ENCODE measurements around the gene GIT2.
"Not testable (repeated sequence)": the region's sequence is repeated elsewhere in the genome, so short reads cannot be mapped to it uniquely, and the experiment has no call there.

The GIT2 gene

GRCh38 chr12:110023059-110023980 lies 27.2 kb upstream of the GIT2 start:
- no peaks in the 10 kb centered on the region for H3K9me3 ChIP-seq (ENCODE audit: control insufficient read depth, insufficient read depth, low read depth, low read length)
- no peaks in the 10 kb centered on the region for H3K27me3 ChIP-seq (ENCODE audit: control insufficient read depth, insufficient read depth, low read length)
- peaks cover 10% of the 10 kb centered on the region; the same call in 1 of the 2 replicates for H3K4me1 ChIP-seq (ENCODE audit: control insufficient read depth, insufficient read depth, low read length)
- H3K36me3 ChIP-seq (ENCODE audit: control insufficient read depth, insufficient read depth, low read length) = peaks cover 27% of the 10 kb centered on the region
- H3K9ac ChIP-seq (ENCODE audit: low read length) = no peak overlapping the region
- H3K27ac ChIP-seq (ENCODE audit: low read depth, low read length) = no peak overlapping the region
- no peak overlapping the region for H3K4me3 ChIP-seq (ENCODE audit: low read depth, low read length)

GRCh38 chr12:110020956-110021355 lies 24.8 kb upstream of the GIT2 start:
- no peak overlapping the region for H3K27ac ChIP-seq (ENCODE audit: low read depth, low read length)
- H3K4me1 ChIP-seq (ENCODE audit: control insufficient read depth, insufficient read depth, low read length) = peaks cover 10% of the 10 kb centered on the region; the same call in 1 of the 2 replicates
- H3K9me3 ChIP-seq (ENCODE audit: control insufficient read depth, insufficient read depth, low read depth, low read length) = no peaks in the 10 kb centered on the region
- H3K36me3 ChIP-seq (ENCODE audit: control insufficient read depth, insufficient read depth, low read length) = peaks cover 23% of the 10 kb centered on the region
- H3K27me3 ChIP-seq (ENCODE audit: control insufficient read depth, insufficient read depth, low read length) = no peaks in the 10 kb centered on the region
- H3K4me3 ChIP-seq (ENCODE audit: low read depth, low read length) = no peak overlapping the region
- no peak overlapping the region for H3K9ac ChIP-seq (ENCODE audit: low read length)

- Histone ChIP-seq H3K27ac (ENCODE audit: low read depth, low read length) (no peak overlapping the region), H3K9ac (ENCODE audit: low read length) (no peak overlapping the region), H3K27me3 (ENCODE audit: control insufficient read depth, insufficient read depth, low read length) (no peaks in the 10 kb centered on the region), H3K4me3 (ENCODE audit: low read depth, low read length) (no peak overlapping the region), H3K4me1 (ENCODE audit: control insufficient read depth, insufficient read depth, low read length) (no peaks in the 10 kb centered on the region), H3K9me3 (ENCODE audit: control insufficient read depth, insufficient read depth, low read depth, low read length) (no peaks in the 10 kb centered on the region), H3K36me3 (ENCODE audit: control insufficient read depth, insufficient read depth, low read length) (peaks cover 33% of the 10 kb centered on the region)
These were observed 19.0 kb upstream of the GIT2 start for GRCh38 chr12:110015132-110015531.

- no peak overlapping the region for H3K27ac ChIP-seq (ENCODE audit: low read depth, low read length)
- H3K9ac ChIP-seq (ENCODE audit: low read length) = no peak overlapping the region
- H3K4me3 ChIP-seq (ENCODE audit: low read depth, low read length) = no peak overlapping the region
- peaks cover 14% of the 10 kb centered on the region; the same call in 1 of the 2 replicates for H3K36me3 ChIP-seq (ENCODE audit: control insufficient read depth, insufficient read depth, low read length)
- no peaks in the 10 kb centered on the region for H3K9me3 ChIP-seq (ENCODE audit: control insufficient read depth, insufficient read depth, low read depth, low read length)
- no peaks in the 10 kb centered on the region for H3K4me1 ChIP-seq (ENCODE audit: control insufficient read depth, insufficient read depth, low read length)
- H3K27me3 ChIP-seq (ENCODE audit: control insufficient read depth, insufficient read depth, low read length) = no peaks in the 10 kb centered on the region
These were observed 16.5 kb upstream of the GIT2 start for GRCh38 chr12:110012659-110013058.

- H3K27ac ChIP-seq (ENCODE audit: low read depth, low read length) = no peak overlapping the region
- no peaks in the 10 kb centered on the region for H3K27me3 ChIP-seq (ENCODE audit: control insufficient read depth, insufficient read depth, low read length)
- no peaks in the 10 kb centered on the region for H3K4me1 ChIP-seq (ENCODE audit: control insufficient read depth, insufficient read depth, low read length)
- no peak overlapping the region for H3K4me3 ChIP-seq (ENCODE audit: low read depth, low read length)
- H3K36me3 ChIP-seq (ENCODE audit: control insufficient read depth, insufficient read depth, low read length) = peaks cover 14% of the 10 kb centered on the region; the same call in 1 of the 2 replicates
- H3K9ac ChIP-seq (ENCODE audit: low read length) = no peak overlapping the region
- H3K9me3 ChIP-seq (ENCODE audit: control insufficient read depth, insufficient read depth, low read depth, low read length) = no peaks in the 10 kb centered on the region
These were observed 16.0 kb upstream of the GIT2 start for GRCh38 chr12:110012137-110012536.

GRCh38 chr12:110010853-110011723 lies 14.9 kb upstream of the GIT2 start:
- Histone ChIP-seq H3K27ac (ENCODE audit: low read depth, low read length) (no peak overlapping the region), H3K4me1 (ENCODE audit: control insufficient read depth, insufficient read depth, low read length) (no peaks in the 10 kb centered on the region), H3K36me3 (ENCODE audit: control insufficient read depth, insufficient read depth, low read length) (peaks cover 14% of the 10 kb centered on the region; the same call in 1 of the 2 replicates), H3K4me3 (ENCODE audit: low read depth, low read length) (no peak overlapping the region), H3K9ac (ENCODE audit: low read length) (no peak overlapping the region), H3K9me3 (ENCODE audit: control insufficient read depth, insufficient read depth, low read depth, low read length) (no peaks in the 10 kb centered on the region), H3K27me3 (ENCODE audit: control insufficient read depth, insufficient read depth, low read length) (no peaks in the 10 kb centered on the region)

- not testable (repeated sequence) for H3K4me3 ChIP-seq (ENCODE audit: low read depth, low read length); H3K9me3 ChIP-seq (ENCODE audit: control insufficient read depth, insufficient read depth, low read depth, low read length); H3K4me1 ChIP-seq (ENCODE audit: control insufficient read depth, insufficient read depth, low read length); H3K27me3 ChIP-seq (ENCODE audit: control insufficient read depth, insufficient read depth, low read length); H3K36me3 ChIP-seq (ENCODE audit: control insufficient read depth, insufficient read depth, low read length); H3K9ac ChIP-seq (ENCODE audit: low read length); H3K27ac ChIP-seq (ENCODE audit: low read depth, low read length)
These were observed 12.7 kb upstream of the GIT2 start for GRCh38 chr12:110008681-110009398.

- H3K4me3 ChIP-seq (ENCODE audit: low read depth, low read length) = no peak overlapping the region
- no peaks in the 10 kb centered on the region for H3K27me3 ChIP-seq (ENCODE audit: control insufficient read depth, insufficient read depth, low read length)
- no peak overlapping the region for H3K27ac ChIP-seq (ENCODE audit: low read depth, low read length)
- H3K4me1 ChIP-seq (ENCODE audit: control insufficient read depth, insufficient read depth, low read length) = no peaks in the 10 kb centered on the region; the same call in 1 of the 2 replicates
- H3K9ac ChIP-seq (ENCODE audit: low read length) = no peak overlapping the region
- no peaks in the 10 kb centered on the region for H3K9me3 ChIP-seq (ENCODE audit: control insufficient read depth, insufficient read depth, low read depth, low read length)
- peaks cover 6% of the 10 kb centered on the region; the same call in 1 of the 2 replicates for H3K36me3 ChIP-seq (ENCODE audit: control insufficient read depth, insufficient read depth, low read length)
These were observed 11.7 kb upstream of the GIT2 start for GRCh38 chr12:110007881-110008280.

- no peaks in the 10 kb centered on the region; the same call in 1 of the 2 replicates for H3K4me1 ChIP-seq (ENCODE audit: control insufficient read depth, insufficient read depth, low read length)
- no peak overlapping the region for H3K27ac ChIP-seq (ENCODE audit: low read depth, low read length)
- no peak overlapping the region for H3K4me3 ChIP-seq (ENCODE audit: low read depth, low read length)
These were observed 9.9 kb upstream of the GIT2 start for GRCh38 chr12:110006115-110006514.

GRCh38 chr12:110005319-110005973 lies 9.3 kb upstream of the GIT2 start:
- Histone ChIP-seq H3K4me1 (ENCODE audit: control insufficient read depth, insufficient read depth, low read length) (no peaks in the 10 kb centered on the region; the same call in 1 of the 2 replicates), H3K9me3 (ENCODE audit: control insufficient read depth, insufficient read depth, low read depth, low read length) (no peaks in the 10 kb centered on the region), H3K4me3 (ENCODE audit: low read depth, low read length) (no peak overlapping the region), H3K9ac (ENCODE audit: low read length) (no peak overlapping the region), H3K27ac (ENCODE audit: low read depth, low read length) (no peak overlapping the region), H3K27me3 (ENCODE audit: control insufficient read depth, insufficient read depth, low read length) (peaks cover under 1% of the 10 kb centered on the region; the same call in 1 of the 2 replicates), H3K36me3 (ENCODE audit: control insufficient read depth, insufficient read depth, low read length) (no peaks in the 10 kb centered on the region)

More at GRCh38 chr12:110006115-110006514, 9.9 kb upstream of the GIT2 start:
- no peaks in the 10 kb centered on the region for H3K9me3 ChIP-seq (ENCODE audit: control insufficient read depth, insufficient read depth, low read depth, low read length)
- H3K36me3 ChIP-seq (ENCODE audit: control insufficient read depth, insufficient read depth, low read length) = no peaks in the 10 kb centered on the region
- no peaks in the 10 kb centered on the region for H3K27me3 ChIP-seq (ENCODE audit: control insufficient read depth, insufficient read depth, low read length)
- H3K9ac ChIP-seq (ENCODE audit: low read length) = no peak overlapping the region

Measured in HUES6 (cell line).